ENCODE data around the gene EXD2. TPM values are rescaled to one million over a fixed set of nuclear protein-coding genes. Genes with fewer than 3 reads are reported as not detected.

EXD2 gene
- total RNA-seq, 1 donor from 2014 or later, result 27.9 TPM

GRCh38 chr14:69261761-69262331, 70.5 kb downstream of the EXD2 start:
- DNase-seq (ENCODE audit: low read depth), result no peak
- Histone ChIP-seq H3K36me3 (ENCODE audit: control insufficient read depth, insufficient read depth, low read length) (no peaks in the 10 kb centered on the region), H3K4me3 (ENCODE audit: low read depth, low read length) (no peak overlapping the region), H3K27me3 (ENCODE audit: control insufficient read depth, insufficient read depth, low read length) (peaks cover 34% of the 10 kb centered on the region)
- TF ChIP-seq, protein P1, sequence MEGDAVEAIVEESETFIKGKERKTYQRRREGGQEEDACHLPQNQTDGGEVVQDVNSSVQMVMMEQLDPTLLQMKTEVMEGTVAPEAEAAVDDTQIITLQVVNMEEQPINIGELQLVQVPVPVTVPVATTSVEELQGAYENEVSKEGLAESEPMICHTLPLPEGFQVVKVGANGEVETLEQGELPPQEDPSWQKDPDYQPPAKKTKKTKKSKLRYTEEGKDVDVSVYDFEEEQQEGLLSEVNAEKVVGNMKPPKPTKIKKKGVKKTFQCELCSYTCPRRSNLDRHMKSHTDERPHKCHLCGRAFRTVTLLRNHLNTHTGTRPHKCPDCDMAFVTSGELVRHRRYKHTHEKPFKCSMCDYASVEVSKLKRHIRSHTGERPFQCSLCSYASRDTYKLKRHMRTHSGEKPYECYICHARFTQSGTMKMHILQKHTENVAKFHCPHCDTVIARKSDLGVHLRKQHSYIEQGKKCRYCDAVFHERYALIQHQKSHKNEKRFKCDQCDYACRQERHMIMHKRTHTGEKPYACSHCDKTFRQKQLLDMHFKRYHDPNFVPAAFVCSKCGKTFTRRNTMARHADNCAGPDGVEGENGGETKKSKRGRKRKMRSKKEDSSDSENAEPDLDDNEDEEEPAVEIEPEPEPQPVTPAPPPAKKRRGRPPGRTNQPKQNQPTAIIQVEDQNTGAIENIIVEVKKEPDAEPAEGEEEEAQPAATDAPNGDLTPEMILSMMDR (IDR thresholded peaks at IDR 0.05; ENCODE audit: insufficient read depth, low read length, poor library complexity, severe bottlenecking), result no peak

DNA sequence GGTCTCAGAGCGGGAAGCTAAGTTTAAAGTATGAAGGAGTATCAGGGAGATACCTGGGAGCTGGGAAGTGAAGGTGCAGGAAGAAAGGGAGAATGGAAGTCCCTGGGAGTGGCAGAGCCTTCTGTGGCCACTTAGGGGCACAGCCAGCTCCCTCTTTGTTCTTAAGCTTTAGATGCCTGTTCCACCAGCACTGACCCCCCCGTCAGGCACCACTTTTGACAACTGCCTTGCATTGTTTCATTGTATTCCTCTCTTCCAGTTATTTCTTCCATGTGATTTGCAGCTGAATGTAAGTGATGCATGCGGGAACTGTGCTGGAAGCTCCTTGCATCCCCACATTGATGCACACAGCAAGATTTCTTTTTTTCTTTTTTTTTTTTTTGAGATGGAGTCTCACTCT, 71.2 kb downstream of the EXD2 start:
- DNase-seq (ENCODE audit: low read depth), result no peak
- TF ChIP-seq, protein P1 (IDR thresholded peaks at IDR 0.05; ENCODE audit: insufficient read depth, low read length, poor library complexity, severe bottlenecking), result no peak
- Histone ChIP-seq H3K36me3 (ENCODE audit: control insufficient read depth, insufficient read depth, low read length) (no peaks in the 10 kb centered on the region), H3K4me3 (ENCODE audit: low read depth, low read length) (no peak overlapping the region), H3K27me3 (ENCODE audit: control insufficient read depth, insufficient read depth, low read length) (peaks cover 34% of the 10 kb centered on the region)

DNA sequence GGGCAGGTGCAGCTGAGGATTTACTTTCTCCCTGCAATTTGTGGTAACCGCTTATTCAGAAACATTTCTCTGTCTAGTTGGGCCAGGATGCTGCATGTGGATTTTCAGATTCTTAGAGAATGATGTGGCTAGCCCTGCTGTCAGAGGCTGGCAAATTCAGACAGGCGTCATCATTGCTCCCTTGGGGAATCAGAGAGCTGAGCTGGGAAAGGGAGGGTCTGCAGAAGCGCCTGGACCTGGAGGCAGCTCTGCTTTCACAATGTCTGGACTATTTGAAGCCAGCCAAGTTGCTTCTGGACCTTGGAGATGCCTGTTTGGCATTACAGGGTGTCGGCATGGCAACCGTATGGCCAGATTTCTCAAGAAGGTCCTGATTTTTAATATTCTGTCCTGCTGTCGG, 72.1 kb downstream of the EXD2 start:
- Histone ChIP-seq H3K4me3 (ENCODE audit: low read depth, low read length) (no peak overlapping the region), H3K27me3 (ENCODE audit: control insufficient read depth, insufficient read depth, low read length) (peaks cover 30% of the 10 kb centered on the region), H3K36me3 (ENCODE audit: control insufficient read depth, insufficient read depth, low read length) (no peaks in the 10 kb centered on the region)
- TF ChIP-seq, protein P1 (IDR thresholded peaks at IDR 0.05; ENCODE audit: insufficient read depth, low read length, poor library complexity, severe bottlenecking), result no peak
- DNase-seq (ENCODE audit: low read depth), result no peak

GRCh38 chr14:69263771-69264170, 72.5 kb downstream of the EXD2 start:
- peaks cover 26% of the 10 kb centered on the region for H3K27me3 ChIP-seq (ENCODE audit: control insufficient read depth, insufficient read depth, low read length)
- TF ChIP-seq, protein P1 (IDR thresholded peaks at IDR 0.05; ENCODE audit: insufficient read depth, low read length, poor library complexity, severe bottlenecking), result no peak

GRCh38 chr14:69266572-69267345, 75.5 kb downstream of the EXD2 start:
- Histone ChIP-seq H3K4me3 (ENCODE audit: low read depth, low read length) (no peak overlapping the region), H3K27me3 (ENCODE audit: control insufficient read depth, insufficient read depth, low read length) (peaks cover 5% of the 10 kb centered on the region), H3K36me3 (ENCODE audit: control insufficient read depth, insufficient read depth, low read length) (no peaks in the 10 kb centered on the region)
- DNase-seq (ENCODE audit: low read depth), result no peak
- TF ChIP-seq, protein P1 (IDR thresholded peaks at IDR 0.05; ENCODE audit: insufficient read depth, low read length, poor library complexity, severe bottlenecking), result no peak

More at GRCh38 chr14:69263771-69264170, 72.5 kb downstream of the EXD2 start:
- no peak for DNase-seq (ENCODE audit: low read depth)
- H3K36me3 ChIP-seq (ENCODE audit: control insufficient read depth, insufficient read depth, low read length), result no peaks in the 10 kb centered on the region
- no peak overlapping the region for H3K4me3 ChIP-seq (ENCODE audit: low read depth, low read length)

All from kidney epithelial cell (primary cell).